BE2C (cell line): ENCODE data around the gene ZCCHC8.

Source experiments
- DNase-seq: peaks from one replicate; pipeline ENCODE4 v3.0.0-alpha.2; 2020
- H3K27me3 ChIP-seq: fragments of 250-450 bp; sonication (Bioruptor Pico); 2 replicates; pipeline ENCODE4 v1.5.1; 2020; ENCODE audit warnings: mild to moderate bottlenecking
- H3K36me3 ChIP-seq: fragments of 250-450 bp; sonication (Bioruptor Pico); 2 replicates; pipeline ENCODE4 v1.5.1; 2020; ENCODE audit warnings: mild to moderate bottlenecking
- H3K4me1 ChIP-seq: fragments of 250-450 bp; sonication (Bioruptor Pico); 2 replicates; pipeline ENCODE4 v1.5.1; 2020
- H3K4me3 ChIP-seq: 2 replicates; pipeline ENCODE4 v1.5.1; 2011; ENCODE audit warnings: low read depth, low read length
- H3K9me3 ChIP-seq: fragments of 250-450 bp; sonication (Bioruptor Pico); 2 replicates; pipeline ENCODE4 v1.5.1; 2020
- TF ChIP-seq, protein P1 (sequence below): IDR thresholded peaks from 2 replicates; pipeline ENCODE4 v1.5.1; 2012; ENCODE audit warnings: mild to moderate bottlenecking, low read depth, low read length

ZCCHC8 gene

DNA sequence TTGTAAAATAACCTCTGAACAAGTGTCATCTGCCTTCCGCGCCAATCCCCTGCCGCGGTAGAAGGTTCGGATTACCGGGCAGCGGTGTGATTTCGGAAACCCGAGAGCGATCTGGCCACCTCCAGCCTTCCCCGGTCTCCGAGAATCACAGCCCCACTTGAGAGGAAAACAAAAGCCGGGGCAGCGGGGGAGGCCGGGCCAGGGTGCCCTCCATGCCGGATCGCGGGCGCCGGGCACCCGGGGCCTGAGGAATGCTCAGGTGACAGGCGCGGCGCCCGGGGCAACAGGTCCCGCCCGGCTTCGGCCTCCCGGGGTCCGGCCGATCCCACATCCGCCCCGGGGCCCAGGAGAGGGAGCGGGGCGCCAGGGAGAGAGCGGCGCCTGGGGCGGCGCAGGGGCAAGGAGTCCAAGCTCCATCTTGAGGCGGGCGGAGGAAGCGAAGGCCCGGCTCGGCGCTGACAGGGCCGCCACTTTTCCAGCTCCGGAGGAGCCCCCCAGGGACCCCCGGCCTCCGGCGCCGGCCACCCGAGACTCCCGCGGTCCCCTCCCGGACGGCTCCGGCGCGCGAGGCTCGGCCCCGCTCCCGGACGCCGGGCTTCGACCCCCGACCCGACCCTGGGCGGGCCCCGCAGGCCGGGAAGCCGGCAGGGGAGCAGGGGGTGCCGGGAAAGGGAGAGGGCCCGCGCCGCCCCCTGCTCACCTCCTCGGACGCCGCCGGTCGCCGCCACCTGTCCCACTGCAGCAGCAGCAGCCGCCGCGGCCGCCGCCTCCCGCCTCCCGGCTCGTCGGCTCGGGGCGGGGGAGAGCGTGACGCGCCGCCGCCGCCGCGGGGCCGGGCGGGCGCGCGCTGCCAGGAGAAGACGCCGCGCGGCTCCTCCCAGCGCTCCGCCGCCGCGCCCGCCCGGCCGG lies 78.7 kb downstream of the ZCCHC8 start, which contains the start of gene CLIP1:
Gene CLIP1, minus strand, starts transcription at position 849 of the 909 bp plus-strand sequence. CDS start 42,217 bp downstream, outside the sequence.
- peak; percentile 74 for DNase-seq
- TF ChIP-seq, protein P1, sequence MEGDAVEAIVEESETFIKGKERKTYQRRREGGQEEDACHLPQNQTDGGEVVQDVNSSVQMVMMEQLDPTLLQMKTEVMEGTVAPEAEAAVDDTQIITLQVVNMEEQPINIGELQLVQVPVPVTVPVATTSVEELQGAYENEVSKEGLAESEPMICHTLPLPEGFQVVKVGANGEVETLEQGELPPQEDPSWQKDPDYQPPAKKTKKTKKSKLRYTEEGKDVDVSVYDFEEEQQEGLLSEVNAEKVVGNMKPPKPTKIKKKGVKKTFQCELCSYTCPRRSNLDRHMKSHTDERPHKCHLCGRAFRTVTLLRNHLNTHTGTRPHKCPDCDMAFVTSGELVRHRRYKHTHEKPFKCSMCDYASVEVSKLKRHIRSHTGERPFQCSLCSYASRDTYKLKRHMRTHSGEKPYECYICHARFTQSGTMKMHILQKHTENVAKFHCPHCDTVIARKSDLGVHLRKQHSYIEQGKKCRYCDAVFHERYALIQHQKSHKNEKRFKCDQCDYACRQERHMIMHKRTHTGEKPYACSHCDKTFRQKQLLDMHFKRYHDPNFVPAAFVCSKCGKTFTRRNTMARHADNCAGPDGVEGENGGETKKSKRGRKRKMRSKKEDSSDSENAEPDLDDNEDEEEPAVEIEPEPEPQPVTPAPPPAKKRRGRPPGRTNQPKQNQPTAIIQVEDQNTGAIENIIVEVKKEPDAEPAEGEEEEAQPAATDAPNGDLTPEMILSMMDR = peak; percentile 35
- Histone ChIP-seq H3K4me1 (peaks cover 3% of the 10 kb centered on the region; the same call in 1 of the 2 replicates), H3K4me3 (peak within 1 kb of the TSS; percentile 78), H3K27me3 (no peaks in the 10 kb centered on the region), H3K9me3 (no peaks in the 10 kb centered on the region), H3K36me3 (no peaks in the 10 kb centered on the region)
